HG03432 (cell line): ENCODE data around the gene OR2T8.

Experiments
- ATAC-seq: cut with Tn5 transposase; IDR thresholded peaks from one replicate; pipeline ENCODE4 v1.9.1; 2021; ENCODE audit warnings: mild to moderate bottlenecking, moderate library complexity; ENCODE audit not compliant: unreplicated experiment

The OR2T8 gene

GRCh38 chr1:247919952-247920351, at the start of gene OR2T8:
OR2T8 (plus strand) TSS chr1:247920252; CDS start chr1:247921018, 766 bp downstream.
- no peak for ATAC-seq

GRCh38 chr1:247883346-247883745, 36.7 kb upstream of the OR2T8 start:
- ATAC-seq, result no peak

GRCh38 chr1:247884797-247885413, 35.1 kb upstream of the OR2T8 start:
- ATAC-seq, result no peak

- ATAC-seq, result no peak
These were observed 24.9 kb upstream of the OR2T8 start, which contains the start of gene OR2W3 for GRCh38 chr1:247895163-247895637. OR2W3 (plus strand) TSS chr1:247895587; CDS start chr1:247895587, 0 bp downstream.

- ATAC-seq, result no peak
These were observed 24.1 kb upstream of the OR2T8 start for GRCh38 chr1:247895976-247896375.

GRCh38 chr1:247904122-247904521, 15.9 kb upstream of the OR2T8 start:
- no peak for ATAC-seq

GRCh38 chr1:247905181-247905580, 14.9 kb upstream of the OR2T8 start:
- ATAC-seq, result no peak

GRCh38 chr1:247905910-247906503, 14.0 kb upstream of the OR2T8 start:
- ATAC-seq, result no peak

GRCh38 chr1:247906504-247907047, 13.5 kb upstream of the OR2T8 start:
- no peak for ATAC-seq

GRCh38 chr1:247908766-247909165, 11.3 kb upstream of the OR2T8 start:
- ATAC-seq, result no peak

- no peak for ATAC-seq
These were observed 6.3 kb upstream of the OR2T8 start for GRCh38 chr1:247913786-247914185.

- no peak for ATAC-seq
These were observed 5.0 kb upstream of the OR2T8 start for GRCh38 chr1:247914941-247915662.

- ATAC-seq, result no peak
These were observed 3.9 kb downstream of the OR2T8 start for GRCh38 chr1:247923941-247924340.

GRCh38 chr1:247924868-247925267, 4.8 kb downstream of the OR2T8 start, which contains the start of gene OR2AJ1:
OR2AJ1 (plus strand) TSS chr1:247924889; CDS start chr1:247933769, 8,880 bp downstream.
- no peak for ATAC-seq

GRCh38 chr1:247933989-247934388, 13.9 kb downstream of the OR2T8 start:
- no peak for ATAC-seq

- ATAC-seq, result no peak
These were observed 15.7 kb downstream of the OR2T8 start for GRCh38 chr1:247935781-247936180.

- no peak for ATAC-seq
These were observed 16.4 kb downstream of the OR2T8 start for GRCh38 chr1:247936415-247936814.

- peak; percentile 100 for ATAC-seq
These were observed 17.1 kb downstream of the OR2T8 start for GRCh38 chr1:247936965-247937734.

GRCh38 chr1:247942624-247943023, 22.6 kb downstream of the OR2T8 start:
- ATAC-seq, result no peak

GRCh38 chr1:247948558-247948957, 28.5 kb downstream of the OR2T8 start, which contains the start of gene OR2L8:
OR2L8 (plus strand) TSS chr1:247948858; CDS start chr1:247948858, 0 bp downstream.
- ATAC-seq, result no peak

- ATAC-seq, result no peak
These were observed 33.4 kb downstream of the OR2T8 start for GRCh38 chr1:247953408-247953807.
